AG09309 (cell line): ENCODE data around the gene HAGHL.

Experiments used
- DNase-seq: peaks from one replicate; pipeline ENCODE4 v3.0.0-alpha.2; 2010; ENCODE audit warnings: low read depth
- H3K4me3 ChIP-seq: 2 replicates; pipeline ENCODE4 v1.5.1; 2011; ENCODE audit warnings: mild to moderate bottlenecking, low read depth, low read length, moderate library complexity; ENCODE audit not compliant: control insufficient read depth
- TF ChIP-seq, protein P1 (sequence below): IDR thresholded peaks from 2 replicates; pipeline ENCODE4 v1.5.1; 2011; ENCODE audit warnings: mild to moderate bottlenecking, low read depth, low read length, inconsistent platforms; ENCODE audit not compliant: insufficient read depth, control insufficient read depth; ENCODE audit errors: missing control alignments

HAGHL gene

DNA sequence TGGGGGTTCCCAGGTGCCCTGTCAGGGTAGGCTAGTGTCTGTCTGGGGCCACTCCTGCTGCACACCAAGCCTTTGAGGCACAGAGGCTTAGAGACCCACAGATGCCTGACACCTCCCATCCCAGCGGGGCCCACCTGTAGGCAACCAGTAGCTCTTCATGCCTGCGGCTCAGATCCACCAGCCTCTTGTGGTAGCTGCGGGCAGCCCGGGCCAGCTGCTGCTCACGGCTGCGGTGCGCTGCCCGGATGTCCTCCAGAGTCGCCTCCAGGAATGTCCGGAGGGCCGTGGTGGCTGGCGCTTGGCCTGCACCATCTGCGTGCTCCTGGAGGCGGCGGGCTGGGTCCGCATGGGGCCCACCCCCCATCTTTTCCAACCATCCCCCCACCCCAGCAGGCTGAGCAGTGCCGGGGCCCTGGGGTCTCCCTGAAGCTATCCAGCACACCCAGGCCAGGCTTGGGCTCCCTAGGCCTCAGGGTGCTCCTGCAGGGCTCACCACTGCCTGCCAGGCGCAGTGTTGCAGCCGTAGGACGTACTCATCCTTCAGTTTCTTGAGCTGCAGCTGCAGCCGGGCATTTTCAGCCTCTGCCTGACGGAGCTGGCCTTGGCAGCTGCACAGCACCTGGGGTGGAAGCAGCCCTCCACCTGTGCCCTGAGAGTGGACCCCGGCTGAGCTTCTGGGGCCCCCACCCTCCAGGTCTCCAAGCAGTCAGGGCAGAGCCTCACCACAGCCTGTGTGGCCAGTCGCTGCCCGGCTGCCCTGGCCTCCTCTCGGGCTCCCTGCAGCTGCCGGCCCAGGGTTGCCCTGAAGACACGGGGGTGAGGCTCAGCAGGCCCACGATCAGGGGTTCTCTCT, 2.5 kb upstream of the HAGHL start:
- no peak overlapping the region for H3K4me3 ChIP-seq
- no peak for DNase-seq
- TF ChIP-seq, protein P1, sequence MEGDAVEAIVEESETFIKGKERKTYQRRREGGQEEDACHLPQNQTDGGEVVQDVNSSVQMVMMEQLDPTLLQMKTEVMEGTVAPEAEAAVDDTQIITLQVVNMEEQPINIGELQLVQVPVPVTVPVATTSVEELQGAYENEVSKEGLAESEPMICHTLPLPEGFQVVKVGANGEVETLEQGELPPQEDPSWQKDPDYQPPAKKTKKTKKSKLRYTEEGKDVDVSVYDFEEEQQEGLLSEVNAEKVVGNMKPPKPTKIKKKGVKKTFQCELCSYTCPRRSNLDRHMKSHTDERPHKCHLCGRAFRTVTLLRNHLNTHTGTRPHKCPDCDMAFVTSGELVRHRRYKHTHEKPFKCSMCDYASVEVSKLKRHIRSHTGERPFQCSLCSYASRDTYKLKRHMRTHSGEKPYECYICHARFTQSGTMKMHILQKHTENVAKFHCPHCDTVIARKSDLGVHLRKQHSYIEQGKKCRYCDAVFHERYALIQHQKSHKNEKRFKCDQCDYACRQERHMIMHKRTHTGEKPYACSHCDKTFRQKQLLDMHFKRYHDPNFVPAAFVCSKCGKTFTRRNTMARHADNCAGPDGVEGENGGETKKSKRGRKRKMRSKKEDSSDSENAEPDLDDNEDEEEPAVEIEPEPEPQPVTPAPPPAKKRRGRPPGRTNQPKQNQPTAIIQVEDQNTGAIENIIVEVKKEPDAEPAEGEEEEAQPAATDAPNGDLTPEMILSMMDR = no peak

DNA sequence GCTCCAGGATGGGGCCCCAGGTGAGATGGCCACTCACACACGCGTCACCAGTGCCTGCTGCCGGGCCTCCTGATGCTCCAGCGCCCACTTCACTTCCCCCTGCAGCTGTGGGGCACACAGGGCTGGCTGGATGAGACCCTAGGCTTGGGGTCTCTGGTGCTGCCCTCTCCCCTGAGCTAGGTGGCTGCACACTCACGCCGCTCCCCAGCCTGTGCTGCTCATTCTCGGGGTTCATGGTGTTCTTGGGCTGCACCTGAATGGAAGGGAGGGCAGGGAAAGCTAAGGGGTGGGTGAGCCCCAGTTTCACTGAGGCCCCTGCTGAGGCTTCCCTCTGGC, 1.9 kb upstream of the HAGHL start:
- DNase-seq = no peak
- TF ChIP-seq, protein P1 = no peak
- H3K4me3 ChIP-seq = no peak overlapping the region

DNA sequence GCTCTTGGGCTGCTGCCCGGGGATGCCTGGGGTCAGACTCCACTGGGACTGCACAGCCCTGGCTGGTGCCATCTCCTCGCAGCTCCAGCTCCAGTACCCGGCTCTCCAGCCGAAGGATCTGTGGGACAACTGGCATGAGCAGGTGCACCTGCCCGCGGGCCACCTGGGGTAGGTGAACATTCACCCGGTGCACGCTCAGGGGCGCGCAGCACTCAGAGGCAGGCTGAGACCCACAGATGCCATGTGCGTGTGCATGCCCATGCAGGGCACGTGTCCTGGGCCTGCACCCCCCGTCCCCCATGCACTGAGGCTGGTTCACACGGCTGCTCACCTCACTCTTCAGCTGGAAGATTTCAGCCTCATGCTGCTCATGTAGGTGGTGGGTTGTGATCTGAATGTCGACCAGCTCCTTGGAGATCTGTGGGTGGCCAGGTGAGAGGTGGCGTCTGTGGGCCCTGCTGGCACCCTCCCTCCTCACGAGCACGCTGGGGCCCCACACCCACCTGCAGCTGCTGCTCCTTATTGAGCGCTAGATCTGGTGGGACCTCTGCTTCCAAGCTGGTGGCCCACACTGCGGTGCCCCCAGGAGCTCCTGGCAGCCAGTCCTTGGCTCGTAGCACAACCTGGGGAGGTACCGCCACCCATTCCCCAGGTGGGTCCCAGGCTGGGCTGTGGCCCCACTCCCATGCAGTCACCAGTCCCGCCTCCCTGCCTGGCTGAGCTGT, 1.3 kb upstream of the HAGHL start:
- TF ChIP-seq, protein P1 = no peak
- H3K4me3 ChIP-seq = no peak overlapping the region

DNA sequence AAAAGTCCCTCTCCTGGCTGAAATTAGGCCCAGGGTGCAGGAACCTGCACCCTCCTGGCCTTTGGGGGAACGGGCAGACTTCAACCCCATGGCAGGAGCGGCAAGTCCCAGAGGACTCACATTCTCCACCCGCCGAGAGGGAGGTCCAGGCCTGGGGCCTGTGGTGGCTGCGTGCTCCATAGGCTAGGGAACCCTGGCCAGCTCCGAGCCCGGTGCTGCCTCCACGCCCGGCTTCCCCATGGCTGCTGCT, 793 bp upstream of the HAGHL start:
- DNase-seq = no peak
- TF ChIP-seq, protein P1 = no peak
- no peak overlapping the region for H3K4me3 ChIP-seq

More for the DNA sequence above, 1.3 kb upstream of the HAGHL start:
- DNase-seq = no peak

DNA sequence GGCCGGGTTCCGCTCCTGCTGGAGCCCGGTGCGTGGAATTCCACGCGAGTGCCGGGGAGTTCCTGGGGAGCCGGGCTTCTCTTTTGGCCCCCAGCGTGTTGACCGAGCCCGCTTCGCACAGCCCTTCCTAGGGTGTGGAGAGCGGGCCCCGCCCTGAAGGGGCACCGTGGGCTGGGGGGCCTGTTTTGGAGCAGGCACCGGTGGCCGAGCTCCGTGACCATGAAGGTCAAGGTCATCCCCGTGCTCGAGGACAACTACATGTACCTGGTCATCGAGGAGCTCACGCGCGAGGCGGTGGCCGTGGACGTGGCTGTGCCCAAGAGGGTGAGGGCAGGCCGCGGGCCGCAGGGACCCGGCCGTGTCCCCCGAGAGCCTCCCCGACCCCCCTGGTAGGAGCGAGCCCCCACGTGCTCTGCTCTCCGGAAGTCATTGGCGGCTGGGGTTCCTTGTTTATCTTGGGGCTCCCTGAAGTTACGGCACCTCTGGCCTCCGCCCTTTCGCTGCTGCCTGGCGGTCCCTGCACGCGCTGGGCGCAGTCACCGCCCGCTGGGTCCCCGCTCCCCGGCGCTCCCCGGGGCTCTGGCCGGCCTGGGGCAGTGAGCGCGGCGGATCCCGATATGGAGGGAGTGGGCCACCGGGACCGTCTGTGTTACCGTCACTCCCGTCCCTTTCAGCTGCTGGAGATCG, 528 bp downstream of the HAGHL start:
- DNase-seq = no peak
- H3K4me3 ChIP-seq = peak overlapping the region; percentile 57
- TF ChIP-seq, protein P1 = no peak

DNA sequence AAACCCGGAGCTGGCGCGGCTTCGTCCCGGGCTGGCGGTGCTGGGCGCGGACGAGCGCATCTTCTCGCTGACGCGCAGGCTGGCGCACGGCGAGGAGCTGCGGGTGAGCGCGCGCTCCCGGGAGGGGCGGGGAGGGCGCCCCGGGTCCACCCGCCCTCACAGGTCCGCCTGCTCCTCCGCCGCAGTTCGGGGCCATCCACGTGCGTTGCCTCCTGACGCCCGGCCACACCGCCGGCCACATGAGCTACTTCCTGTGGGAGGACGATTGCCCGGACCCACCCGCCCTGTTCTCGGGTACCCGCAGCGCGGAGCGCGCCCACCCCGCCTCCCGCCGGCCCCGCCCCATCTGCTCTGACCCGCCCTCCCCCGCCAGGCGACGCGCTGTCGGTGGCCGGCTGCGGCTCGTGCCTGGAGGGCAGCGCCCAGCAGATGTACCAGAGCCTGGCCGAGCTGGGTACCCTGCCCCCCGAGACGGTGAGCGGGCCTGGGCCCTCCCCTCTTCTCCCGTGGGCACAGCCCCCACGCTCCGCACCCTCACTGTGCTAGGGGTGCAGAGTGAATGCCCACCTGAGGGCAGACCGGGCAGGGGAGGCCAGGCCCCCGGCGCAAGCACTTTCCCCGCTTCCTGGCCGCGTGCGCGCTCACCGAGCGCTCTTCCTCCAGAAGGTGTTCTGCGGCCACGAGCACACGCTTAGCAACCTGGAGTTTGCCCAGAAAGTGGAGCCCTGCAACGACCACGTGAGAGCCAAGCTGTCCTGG, 1.4 kb downstream of the HAGHL start:
- TF ChIP-seq, protein P1 = no peak
- peak overlapping the region; percentile 57 for H3K4me3 ChIP-seq
- no peak for DNase-seq
